Neural progenitor cell (in vitro differentiated cells): Measurements from ENCODE around the gene CHMP4A. TPM values are rescaled to one million over a fixed set of nuclear protein-coding genes. Genes with fewer than 3 reads are reported as not detected.

ENCODE experiments used
- DNase-seq: peaks from one replicate; pipeline ENCODE4 v3.0.0-alpha.2; 2016; ENCODE audit warnings: low spot score
- H2AFZ ChIP-seq: fragments of 200-600 bp; sonication (generic); replicated peaks from 2 replicates; pipeline ENCODE4 v1.6.1; 2016; ENCODE audit warnings: antibody characterized with exemption
- H3F3A ChIP-seq: fragments of 200-600 bp; sonication (generic); 2 replicates; pipeline ENCODE4 v1.6.1; 2016; ENCODE audit warnings: antibody characterized with exemption, low read depth
- H3K27ac ChIP-seq: fragments of 200-600 bp; sonication (generic); 2 replicates; pipeline ENCODE4 v1.5.1; 2016; ENCODE audit warnings: mild to moderate bottlenecking
- H3K27me3 ChIP-seq: fragments of 200-600 bp; sonication (generic); 2 replicates; pipeline ENCODE4 v1.6.1; 2016; ENCODE audit warnings: mild to moderate bottlenecking, moderate library complexity
- H3K36me3 ChIP-seq: fragments of 200-600 bp; sonication (generic); 2 replicates; pipeline ENCODE4 v1.5.1; 2016
- H3K4me1 ChIP-seq: fragments of 200-600 bp; sonication (generic); 2 replicates; pipeline ENCODE4 v1.6.1; 2016; ENCODE audit warnings: mixed run types
- H3K4me2 ChIP-seq: fragments of 200-600 bp; sonication (generic); 2 replicates; pipeline ENCODE4 v1.6.1; 2016
- H3K4me3 ChIP-seq: fragments of 200-600 bp; sonication (generic); 2 replicates; pipeline ENCODE4 v1.5.1; 2016
- H3K79me2 ChIP-seq: fragments of 200-600 bp; sonication (generic); 2 replicates; pipeline ENCODE4 v1.6.1; 2016; ENCODE audit warnings: low read depth
- H3K9ac ChIP-seq: fragments of 200-600 bp; sonication (generic); 2 replicates; pipeline ENCODE4 v1.6.1; 2016
- H3K9me3 ChIP-seq: fragments of 200-600 bp; sonication (generic); 2 replicates; pipeline ENCODE4 v1.5.1; 2016; ENCODE audit warnings: low read depth
- H4K20me1 ChIP-seq: fragments of 200-600 bp; sonication (generic); 2 replicates; pipeline ENCODE4 v1.6.1; 2016; ENCODE audit warnings: low read depth
- H3K27ac Mint-ChIP-seq: 3 replicates; pipeline ENCODE4 v1.8.0; 2021; ENCODE audit warnings: mixed read lengths
- H3K27me3 Mint-ChIP-seq: 2 replicates; pipeline ENCODE4 v1.8.0; 2022; ENCODE audit warnings: low read depth, mild to moderate bottlenecking, inconsistent platforms, moderate library complexity, mixed read lengths; ENCODE audit not compliant: insufficient read depth
- H3K36me3 Mint-ChIP-seq: 3 replicates; pipeline ENCODE4 v1.8.0; 2021; ENCODE audit warnings: mixed read lengths
- H3K4me1 Mint-ChIP-seq: 3 replicates; pipeline ENCODE4 v1.8.0; 2021; ENCODE audit warnings: mixed read lengths
- H3K4me3 Mint-ChIP-seq: 3 replicates; pipeline ENCODE4 v1.8.0; 2021; ENCODE audit warnings: mild to moderate bottlenecking, moderate library complexity, mixed read lengths
- H3K9me3 Mint-ChIP-seq: 3 replicates; pipeline ENCODE4 v1.8.0; 2020; ENCODE audit warnings: mixed read lengths
- EZH2 ChIP-seq: fragments of 200-600 bp; sonication (generic); IDR thresholded peaks from 2 replicates; pipeline ENCODE4 v1.6.1; 2017; ENCODE audit warnings: antibody characterized with exemption, mild to moderate bottlenecking, moderate library complexity
- EZH2phosphoT487 ChIP-seq: fragments of 200-600 bp; sonication (generic); IDR thresholded peaks from 2 replicates; pipeline ENCODE4 v1.6.1; 2017; ENCODE audit warnings: antibody characterized with exemption
- total RNA-seq: library from RNA; depleted of rRNA; stranded (reverse); fragments of >200 nt; gene quantifications from 2 replicates; pipeline ENCODE4 v1.2.3, GENCODE V29; 2015; ENCODE audit warnings: low replicate concordance
- TF ChIP-seq, protein P1 (sequence below): fragments of 200-600 bp; sonication (generic); IDR thresholded peaks from 2 replicates; pipeline ENCODE4 v1.5.1; 2017; ENCODE audit warnings: antibody characterized with exemption, mild to moderate bottlenecking

The CHMP4A gene
- total RNA-seq, 1 donor from 2014 or later = 35.3 TPM

DNA sequence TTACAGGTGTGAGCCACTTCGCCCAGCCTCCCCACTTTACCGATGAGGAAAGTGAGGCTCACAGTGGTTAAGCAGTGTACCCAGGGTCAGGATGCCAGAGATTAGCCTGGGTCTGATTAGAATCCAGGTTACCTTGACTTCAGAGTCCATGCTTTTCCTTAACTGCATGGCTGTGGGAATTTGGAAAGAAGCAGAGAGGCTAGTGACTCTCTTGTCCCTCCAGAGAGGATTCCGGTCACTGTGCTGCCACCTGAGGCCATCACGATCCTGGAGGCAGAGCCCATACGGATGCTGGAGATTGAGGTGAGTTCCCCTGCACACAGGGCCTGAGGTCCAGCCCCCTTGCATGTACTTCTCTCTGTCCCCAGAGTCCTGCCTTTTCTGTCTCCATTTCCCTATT lies 36.7 kb downstream of the CHMP4A start:
- Histone ChIP-seq H3K27ac (no peak overlapping the region), H3K79me2 (peaks cover 16% of the 10 kb centered on the region), H3K4me2 (no peak overlapping the region), H3K4me3 (no peak overlapping the region), H3K36me3 (no peaks in the 10 kb centered on the region), H2AFZ (no peak overlapping the region), H3F3A (peaks cover 11% of the 10 kb centered on the region), H3K27me3 (no peaks in the 10 kb centered on the region), H3K9ac (peak overlapping the region; percentile 13), H3K4me1 (peaks cover 5% of the 10 kb centered on the region), H4K20me1 (peaks cover 22% of the 10 kb centered on the region), H3K9me3 (no peaks in the 10 kb centered on the region)
- Mint-ChIP-seq H3K4me3 (no peak overlapping the region), H3K27me3 (peaks cover 2% of the 10 kb centered on the region), H3K36me3 (peaks cover 11% of the 10 kb centered on the region), H3K9me3 (peaks cover 3% of the 10 kb centered on the region), H3K4me1 (peaks cover 5% of the 10 kb centered on the region), H3K27ac (no peak overlapping the region)
- DNase-seq = no peak
- TF ChIP-seq, protein P1, sequence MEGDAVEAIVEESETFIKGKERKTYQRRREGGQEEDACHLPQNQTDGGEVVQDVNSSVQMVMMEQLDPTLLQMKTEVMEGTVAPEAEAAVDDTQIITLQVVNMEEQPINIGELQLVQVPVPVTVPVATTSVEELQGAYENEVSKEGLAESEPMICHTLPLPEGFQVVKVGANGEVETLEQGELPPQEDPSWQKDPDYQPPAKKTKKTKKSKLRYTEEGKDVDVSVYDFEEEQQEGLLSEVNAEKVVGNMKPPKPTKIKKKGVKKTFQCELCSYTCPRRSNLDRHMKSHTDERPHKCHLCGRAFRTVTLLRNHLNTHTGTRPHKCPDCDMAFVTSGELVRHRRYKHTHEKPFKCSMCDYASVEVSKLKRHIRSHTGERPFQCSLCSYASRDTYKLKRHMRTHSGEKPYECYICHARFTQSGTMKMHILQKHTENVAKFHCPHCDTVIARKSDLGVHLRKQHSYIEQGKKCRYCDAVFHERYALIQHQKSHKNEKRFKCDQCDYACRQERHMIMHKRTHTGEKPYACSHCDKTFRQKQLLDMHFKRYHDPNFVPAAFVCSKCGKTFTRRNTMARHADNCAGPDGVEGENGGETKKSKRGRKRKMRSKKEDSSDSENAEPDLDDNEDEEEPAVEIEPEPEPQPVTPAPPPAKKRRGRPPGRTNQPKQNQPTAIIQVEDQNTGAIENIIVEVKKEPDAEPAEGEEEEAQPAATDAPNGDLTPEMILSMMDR = no peak
- TF ChIP-seq EZH2 (no peak), EZH2phosphoT487 (no peak)

DNA sequence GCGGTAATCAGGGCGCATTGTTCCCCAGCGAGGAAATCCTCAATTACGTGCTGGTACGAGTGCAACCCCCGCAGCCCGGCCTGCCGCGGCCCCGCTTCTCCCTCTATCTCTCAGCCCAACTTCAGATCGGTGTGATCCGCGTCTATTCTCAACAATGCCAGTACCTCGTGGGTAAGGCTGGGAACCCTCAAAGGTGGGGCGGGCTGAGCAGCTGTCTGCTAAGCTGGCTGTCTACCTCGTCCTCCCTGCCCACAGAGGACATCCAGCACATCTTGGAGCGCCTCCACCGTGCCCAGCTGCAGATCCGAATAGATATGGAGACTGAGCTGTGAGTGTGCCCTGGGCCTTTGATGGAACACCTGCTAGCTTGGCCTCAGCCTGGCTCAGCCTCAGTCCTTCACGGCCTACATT lies 40.4 kb downstream of the CHMP4A start:
- Mint-ChIP-seq H3K9me3 (peaks cover 3% of the 10 kb centered on the region), H3K27ac (peak overlapping the region; percentile 50), H3K36me3 (peaks cover 2% of the 10 kb centered on the region), H3K27me3 (peaks cover 6% of the 10 kb centered on the region), H3K4me3 (peak overlapping the region; percentile 74), H3K4me1 (peaks cover 7% of the 10 kb centered on the region)
- Histone ChIP-seq H3K9ac (no peak overlapping the region), H2AFZ (no peak overlapping the region), H3K27me3 (no peaks in the 10 kb centered on the region), H3K9me3 (no peaks in the 10 kb centered on the region), H3K79me2 (peaks cover 16% of the 10 kb centered on the region), H3F3A (peaks cover 23% of the 10 kb centered on the region), H3K36me3 (no peaks in the 10 kb centered on the region), H3K4me2 (peak overlapping the region; percentile 90), H3K27ac (no peak overlapping the region), H3K4me1 (peaks cover 5% of the 10 kb centered on the region), H4K20me1 (peaks cover 14% of the 10 kb centered on the region), H3K4me3 (peak overlapping the region; percentile 60)
- TF ChIP-seq EZH2phosphoT487 (no peak), EZH2 (no peak)
- TF ChIP-seq, protein P1 = no peak
- peak; percentile 9 for DNase-seq

DNA sequence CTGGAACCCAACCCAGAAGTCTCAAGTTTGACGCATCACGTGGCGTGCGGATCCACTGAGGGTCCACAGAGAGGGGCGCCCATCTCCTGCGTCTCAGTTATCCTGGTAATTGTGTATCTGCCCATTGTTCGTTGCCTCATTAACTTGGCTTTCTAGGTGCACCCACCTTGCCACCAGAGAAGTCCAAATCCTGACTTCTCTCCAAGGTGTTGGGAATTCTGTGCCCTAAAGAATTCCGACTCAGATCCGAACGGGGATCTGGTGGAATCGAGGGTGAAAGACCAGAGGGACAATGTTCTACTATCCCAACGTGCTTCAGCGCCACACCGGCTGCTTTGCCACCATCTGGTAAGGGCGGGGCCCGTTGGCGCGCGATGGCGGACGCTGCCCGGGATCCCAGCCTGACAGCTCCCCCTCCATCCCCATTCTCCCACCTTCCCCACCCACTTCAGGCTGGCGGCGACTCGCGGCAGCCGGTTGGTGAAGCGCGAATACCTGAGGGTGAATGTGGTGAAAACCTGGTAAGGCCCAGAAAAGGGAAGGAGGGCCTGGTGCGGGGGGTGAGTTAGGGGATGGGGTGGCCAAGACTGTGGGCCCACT lies 40.9 kb downstream of the CHMP4A start:
- Histone ChIP-seq H2AFZ (peak overlapping the region; percentile 38), H3K4me3 (peak overlapping the region; percentile 60), H3K4me1 (peaks cover 5% of the 10 kb centered on the region), H3K79me2 (peaks cover 16% of the 10 kb centered on the region), H3F3A (peaks cover 23% of the 10 kb centered on the region), H4K20me1 (peaks cover 10% of the 10 kb centered on the region), H3K9me3 (no peaks in the 10 kb centered on the region), H3K36me3 (no peaks in the 10 kb centered on the region), H3K4me2 (peak overlapping the region; percentile 90), H3K9ac (no peak overlapping the region), H3K27ac (no peak overlapping the region), H3K27me3 (no peaks in the 10 kb centered on the region)
- no peak overlapping the region for H3K27ac Mint-ChIP-seq
- peaks cover 3% of the 10 kb centered on the region for H3K9me3 Mint-ChIP-seq
- peak; percentile 45 for DNase-seq
- H3K36me3 Mint-ChIP-seq = peaks cover 2% of the 10 kb centered on the region
- TF ChIP-seq EZH2phosphoT487 = no peak
- TF ChIP-seq EZH2 = no peak
- TF ChIP-seq, protein P1 = no peak
- peak overlapping the region; percentile 81 for H3K4me3 Mint-ChIP-seq
- peaks cover 6% of the 10 kb centered on the region for H3K27me3 Mint-ChIP-seq
- peaks cover 7% of the 10 kb centered on the region for H3K4me1 Mint-ChIP-seq
